Stomach (tissue), 4 donors: ENCODE data around the gene RRP1.

Experiments
- POLR2A ChIP-seq, 4 donors: fragments of 450-650 bp; IDR thresholded peaks; one replicate each; pipeline ENCODE4 v1.6.1; 2016; ENCODE audit warnings: antibody characterized with exemption in 4 of 4, control low read depth in 2 of 4, mild to moderate bottlenecking in 1 of 4, moderate library complexity in 1 of 4
- TF ChIP-seq, protein P1 (sequence below), 7 experiments: fragments of 450-650 bp in 4 of 7; fragments of 200-600 bp in 3 of 7; sonication (generic) in 3 of 7; IDR thresholded peaks; one replicate each; pipeline ENCODE4 v1.5.1; 2016 to 2019; ENCODE audit warnings: antibody characterized with exemption in 7 of 7, control low read depth in 2 of 7, mild to moderate bottlenecking in 1 of 7

DNA sequence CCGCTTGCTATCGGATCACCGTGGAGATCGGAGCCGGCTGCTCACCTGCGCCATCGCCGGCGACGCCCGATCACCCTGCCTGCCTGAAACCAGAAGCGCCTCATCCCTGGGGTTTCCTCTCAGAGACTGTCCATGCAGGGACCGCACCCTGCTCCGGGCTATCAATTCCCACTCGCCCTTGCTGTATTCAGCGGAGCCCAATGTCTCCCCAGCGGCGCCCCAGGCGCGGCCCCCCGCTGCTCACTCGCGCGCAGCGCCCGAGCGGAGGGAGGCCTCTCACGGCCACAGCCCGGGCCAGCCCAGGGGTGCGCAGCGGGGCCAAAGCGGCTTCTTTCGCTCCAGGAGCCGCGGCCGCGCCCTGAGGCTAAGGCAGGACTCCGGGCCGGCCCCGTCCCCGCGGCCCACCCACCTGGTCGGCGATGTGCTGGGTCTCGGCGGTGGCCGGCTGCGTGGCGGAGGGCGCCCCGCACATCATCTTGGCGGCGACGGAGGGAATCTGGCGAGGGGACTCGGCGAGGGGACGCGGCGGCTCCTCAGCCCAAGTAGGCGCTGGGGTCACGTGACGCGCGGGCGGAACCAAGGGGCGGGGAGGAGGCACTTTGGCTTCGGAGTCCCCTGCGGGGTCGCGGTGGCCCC is 13.5 kb upstream of the RRP1 start, which contains the start of gene CSTB:
- no peak for TF ChIP-seq POLR2A (IDR thresholded peaks at IDR 0.05)
- TF ChIP-seq, protein P1, sequence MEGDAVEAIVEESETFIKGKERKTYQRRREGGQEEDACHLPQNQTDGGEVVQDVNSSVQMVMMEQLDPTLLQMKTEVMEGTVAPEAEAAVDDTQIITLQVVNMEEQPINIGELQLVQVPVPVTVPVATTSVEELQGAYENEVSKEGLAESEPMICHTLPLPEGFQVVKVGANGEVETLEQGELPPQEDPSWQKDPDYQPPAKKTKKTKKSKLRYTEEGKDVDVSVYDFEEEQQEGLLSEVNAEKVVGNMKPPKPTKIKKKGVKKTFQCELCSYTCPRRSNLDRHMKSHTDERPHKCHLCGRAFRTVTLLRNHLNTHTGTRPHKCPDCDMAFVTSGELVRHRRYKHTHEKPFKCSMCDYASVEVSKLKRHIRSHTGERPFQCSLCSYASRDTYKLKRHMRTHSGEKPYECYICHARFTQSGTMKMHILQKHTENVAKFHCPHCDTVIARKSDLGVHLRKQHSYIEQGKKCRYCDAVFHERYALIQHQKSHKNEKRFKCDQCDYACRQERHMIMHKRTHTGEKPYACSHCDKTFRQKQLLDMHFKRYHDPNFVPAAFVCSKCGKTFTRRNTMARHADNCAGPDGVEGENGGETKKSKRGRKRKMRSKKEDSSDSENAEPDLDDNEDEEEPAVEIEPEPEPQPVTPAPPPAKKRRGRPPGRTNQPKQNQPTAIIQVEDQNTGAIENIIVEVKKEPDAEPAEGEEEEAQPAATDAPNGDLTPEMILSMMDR (IDR thresholded peaks at IDR 0.05): no peak
